ENCODE results near the gene AMBRA1.

- no peak for TF ChIP-seq POLR2A (IDR thresholded peaks at IDR 0.05; ENCODE audit: control extremely low read depth in 1 of 2, low read depth in 2 of 2, low read length in 2 of 2)
- TF ChIP-seq CTCF (IDR thresholded peaks at IDR 0.05; ENCODE audit: control extremely low read depth in 1 of 3, insufficient read depth in 1 of 3, low read depth in 1 of 3, low read length in 3 of 3): no peak
- TF ChIP-seq BCL11A (IDR thresholded peaks at IDR 0.05; ENCODE audit: low read depth in 2 of 2, low read length in 2 of 2): no peak
- TF ChIP-seq RNF2 (IDR thresholded peaks at IDR 0.05; ENCODE audit: borderline replicate concordance, low read depth, low read length, missing control alignments, poor library complexity, severe bottlenecking): no peak
- TF ChIP-seq CEBPB (IDR thresholded peaks at IDR 0.05; ENCODE audit: low read depth, low read length): no peak
- no peak for TF ChIP-seq PHF8 (conservative IDR thresholded peaks at IDR 0.05; ENCODE audit: low read depth, low read length)
- no peak for TF ChIP-seq SRF (IDR thresholded peaks at IDR 0.05; ENCODE audit: low read depth, low read length)
- TF ChIP-seq BACH1 (IDR thresholded peaks at IDR 0.05; ENCODE audit: low read length): no peak
- no peak for TF ChIP-seq EP300 (IDR thresholded peaks at IDR 0.05; ENCODE audit: borderline replicate concordance in 1 of 2, low read depth in 2 of 2, low read length in 2 of 2)
- TF ChIP-seq RFX5 (IDR thresholded peaks at IDR 0.05; ENCODE audit: borderline replicate concordance, low read depth, low read length): no peak
- no peak for TF ChIP-seq POLR2AphosphoS5 (IDR thresholded peaks at IDR 0.05; ENCODE audit: low read depth, low read length)
- no peak for TF ChIP-seq GABPA (IDR thresholded peaks at IDR 0.05; ENCODE audit: borderline replicate concordance, insufficient read depth, low read length)
These were observed 156.6 kb downstream of the AMBRA1 start for GRCh38 chr11:46437122-46437689.

Measured in H1 (cell line).